Upper lobe of right lung (tissue), 1 donor: ENCODE data around the gene SCN8A. TPM values are rescaled to one million over a fixed set of nuclear protein-coding genes. Genes with fewer than 3 reads are reported as not detected.
A peak's percentile ranks its signal among the peaks of the same experiment; 100 is the strongest.
"Not testable (repeated sequence)": the region's sequence is repeated elsewhere in the genome, so short reads cannot be mapped to it uniquely, and the experiment has no call there.

Source experiments
- ATAC-seq: fragments of 200-7000 bp; cut with Tn5 transposase; one replicate; pipeline ENCODE4 v1.9.1; 2020; ENCODE audit warnings: mild to moderate bottlenecking, moderate library complexity
- DNase-seq: peaks from one replicate; pipeline ENCODE4 v3.0.0-alpha.2; 2020
- H3K27ac ChIP-seq: fragments of 200-600 bp; one replicate; pipeline ENCODE4 v1.8.0; 2022
- H3K27me3 ChIP-seq: fragments of 200-600 bp; one replicate; pipeline ENCODE4 v1.8.0; 2022; ENCODE audit warnings: mild to moderate bottlenecking
- H3K36me3 ChIP-seq: fragments of 200-600 bp; one replicate; pipeline ENCODE4 v1.8.0; 2022
- H3K4me1 ChIP-seq: fragments of 200-600 bp; one replicate; pipeline ENCODE4 v1.8.0; 2022
- H3K4me3 ChIP-seq: fragments of 200-600 bp; one replicate; pipeline ENCODE4 v1.8.0; 2022; ENCODE audit warnings: mild to moderate bottlenecking
- H3K9me3 ChIP-seq: fragments of 200-600 bp; one replicate; pipeline ENCODE4 v1.8.0; 2022
- intact Hi-C: fragments of 100-400 bp; cut with DNase I; formaldehyde crosslinking; loops from one replicate; pipeline ENCODE4 v1.11.0; 2022
- long read RNA-seq: library from polyadenylated mRNA; unstranded; transcript quantifications from one replicate; pipeline ENCODE4 v2.0.0, GENCODE V29; 2021
- total RNA-seq: library from RNA; stranded (reverse); fragmentation: NEBNext Ultra II Directional; extraction: Animal tissue kit (Norgen Biotek cat#: 25700); gene quantifications from one replicate; pipeline ENCODE4 v1.2.1, GENCODE V29; 2021
- TF ChIP-seq, protein P1 (sequence below): fragments of 200-600 bp; IDR thresholded peaks from one replicate; pipeline ENCODE4 v1.8.0; 2022; ENCODE audit warnings: antibody characterized with exemption
- donor health status: DM: no; HTN: yes; CAD: no; lungs with severe emphysema.

The SCN8A gene
- 1.1 TPM for total RNA-seq
- long read RNA-seq, partial matches to known transcripts: 0 of 2 reads
- long read RNA-seq, other reads (novel, unspliced or antisense): 2 of 2 reads

DNA sequence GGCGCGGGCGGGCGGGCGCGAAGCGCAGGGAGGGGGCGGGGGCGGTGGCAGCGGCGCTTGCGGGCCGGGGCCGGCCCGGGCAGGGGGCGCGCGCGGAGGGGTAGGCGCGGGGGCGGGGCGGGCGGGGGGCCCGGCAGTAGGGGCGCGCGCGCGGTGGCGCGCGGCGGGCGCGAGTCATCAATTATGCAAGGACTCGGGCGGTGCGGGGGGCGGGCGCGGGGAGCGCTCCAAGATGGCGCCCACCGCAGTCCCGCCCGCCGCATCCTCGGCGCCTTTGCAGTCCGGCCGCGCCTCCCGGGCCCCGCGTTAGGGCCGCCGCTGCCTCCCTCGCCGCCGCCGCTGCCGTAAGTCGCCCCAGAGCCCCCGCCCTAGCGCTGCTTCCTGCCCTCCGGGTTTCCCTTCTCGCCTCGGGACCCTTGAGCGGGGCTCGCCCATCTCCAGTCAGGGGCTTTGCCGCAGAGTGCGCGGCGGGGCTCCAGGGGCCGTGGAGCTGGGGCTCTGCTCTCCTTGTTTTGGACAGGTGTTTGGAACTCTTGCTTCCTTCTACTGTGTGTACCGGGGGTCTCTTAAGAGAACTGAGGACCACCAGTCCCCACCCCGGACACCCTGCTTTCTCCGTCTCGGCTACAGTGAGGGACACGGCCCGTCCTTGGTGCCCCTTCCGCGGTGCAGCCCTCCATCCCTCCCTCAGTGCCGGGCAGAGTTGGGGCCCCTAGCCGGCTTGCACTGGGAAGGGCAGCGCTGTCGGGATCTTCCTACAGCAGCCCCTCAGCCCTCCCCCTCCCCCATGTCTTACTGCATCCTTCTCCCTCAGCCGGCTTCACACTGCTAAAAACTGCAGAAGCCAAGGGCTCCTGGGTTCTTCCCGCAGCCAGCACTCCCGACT lies at the start of gene SCN8A:
Gene SCN8A (plus strand): TSS at position 218 of the 886 bp plus-strand sequence. CDS start 71,585 bp downstream, outside the sequence.
- peaks cover 22% of the 10 kb centered on the region for H3K27me3 ChIP-seq
- ATAC-seq: peak; percentile 43

DNA sequence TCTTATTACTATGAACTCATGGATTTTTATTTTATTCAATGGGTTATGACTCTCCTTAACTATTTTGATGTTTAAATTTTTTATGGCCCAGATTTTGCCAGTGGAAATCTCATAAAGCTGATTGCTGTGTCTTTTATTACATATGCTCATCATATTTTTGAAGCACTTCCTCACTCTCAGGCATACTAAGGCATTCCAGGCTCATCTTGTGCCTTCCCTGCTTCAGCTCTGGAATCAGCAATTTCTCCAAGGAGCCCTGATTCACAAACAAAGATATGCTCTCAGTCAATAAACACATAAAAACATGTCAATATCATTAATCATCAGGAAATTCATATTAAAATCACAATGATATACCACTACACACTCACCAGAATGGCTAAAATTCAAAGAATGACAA lies 44.9 kb upstream of the SCN8A start:
- ATAC-seq (no peak), DNase-seq (no peak)
- intact Hi-C loops: no loop called here
- no peaks in the 10 kb centered on the region for H3K4me1 ChIP-seq
- no peak overlapping the region for H3K27ac ChIP-seq
- H3K4me3 ChIP-seq: no peak overlapping the region
- H3K9me3 ChIP-seq: no peaks in the 10 kb centered on the region
- TF ChIP-seq, protein P1, sequence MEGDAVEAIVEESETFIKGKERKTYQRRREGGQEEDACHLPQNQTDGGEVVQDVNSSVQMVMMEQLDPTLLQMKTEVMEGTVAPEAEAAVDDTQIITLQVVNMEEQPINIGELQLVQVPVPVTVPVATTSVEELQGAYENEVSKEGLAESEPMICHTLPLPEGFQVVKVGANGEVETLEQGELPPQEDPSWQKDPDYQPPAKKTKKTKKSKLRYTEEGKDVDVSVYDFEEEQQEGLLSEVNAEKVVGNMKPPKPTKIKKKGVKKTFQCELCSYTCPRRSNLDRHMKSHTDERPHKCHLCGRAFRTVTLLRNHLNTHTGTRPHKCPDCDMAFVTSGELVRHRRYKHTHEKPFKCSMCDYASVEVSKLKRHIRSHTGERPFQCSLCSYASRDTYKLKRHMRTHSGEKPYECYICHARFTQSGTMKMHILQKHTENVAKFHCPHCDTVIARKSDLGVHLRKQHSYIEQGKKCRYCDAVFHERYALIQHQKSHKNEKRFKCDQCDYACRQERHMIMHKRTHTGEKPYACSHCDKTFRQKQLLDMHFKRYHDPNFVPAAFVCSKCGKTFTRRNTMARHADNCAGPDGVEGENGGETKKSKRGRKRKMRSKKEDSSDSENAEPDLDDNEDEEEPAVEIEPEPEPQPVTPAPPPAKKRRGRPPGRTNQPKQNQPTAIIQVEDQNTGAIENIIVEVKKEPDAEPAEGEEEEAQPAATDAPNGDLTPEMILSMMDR: no peak
- no peaks in the 10 kb centered on the region for H3K36me3 ChIP-seq
- H3K27me3 ChIP-seq: peaks cover 20% of the 10 kb centered on the region

More for the DNA sequence above, at the start of gene SCN8A:
- DNase-seq: peak; percentile 67
- intact Hi-C loops: no loop called here
- peaks cover 8% of the 10 kb centered on the region for H3K4me1 ChIP-seq
- no peaks in the 10 kb centered on the region for H3K9me3 ChIP-seq
- TF ChIP-seq, protein P1: no peak
- H3K4me3 ChIP-seq: peak within 1 kb of the TSS; percentile 50
- no peaks in the 10 kb centered on the region for H3K36me3 ChIP-seq
- no peak within 1 kb of the TSS for H3K27ac ChIP-seq

DNA sequence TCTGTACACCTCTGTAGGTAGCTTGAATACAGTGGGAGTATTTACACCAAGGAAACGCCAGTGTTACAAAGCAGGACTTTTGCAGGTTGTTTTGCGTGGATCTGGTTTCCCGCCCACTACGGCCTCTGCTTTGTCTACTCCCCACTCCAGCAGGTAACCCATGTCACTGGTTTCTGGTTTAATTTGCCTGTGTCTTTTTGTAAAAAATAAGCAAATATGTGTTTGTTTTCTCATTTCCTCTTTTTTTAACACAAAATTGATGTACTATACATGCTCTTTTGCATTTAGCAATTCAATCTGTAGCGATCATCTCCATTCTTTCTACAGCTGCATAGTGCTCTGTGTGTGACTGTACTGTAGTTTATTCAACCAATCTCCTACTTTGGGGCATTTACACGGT lies 43.4 kb upstream of the SCN8A start:
- ATAC-seq: no peak
- H3K27me3 ChIP-seq: peaks cover 20% of the 10 kb centered on the region
- no peaks in the 10 kb centered on the region for H3K4me1 ChIP-seq
- no peak overlapping the region for H3K4me3 ChIP-seq
- TF ChIP-seq, protein P1: no peak
- intact Hi-C loops: no loop called here
- no peak overlapping the region for H3K27ac ChIP-seq
- H3K36me3 ChIP-seq: no peaks in the 10 kb centered on the region
- DNase-seq: no peak
- H3K9me3 ChIP-seq: no peaks in the 10 kb centered on the region

DNA sequence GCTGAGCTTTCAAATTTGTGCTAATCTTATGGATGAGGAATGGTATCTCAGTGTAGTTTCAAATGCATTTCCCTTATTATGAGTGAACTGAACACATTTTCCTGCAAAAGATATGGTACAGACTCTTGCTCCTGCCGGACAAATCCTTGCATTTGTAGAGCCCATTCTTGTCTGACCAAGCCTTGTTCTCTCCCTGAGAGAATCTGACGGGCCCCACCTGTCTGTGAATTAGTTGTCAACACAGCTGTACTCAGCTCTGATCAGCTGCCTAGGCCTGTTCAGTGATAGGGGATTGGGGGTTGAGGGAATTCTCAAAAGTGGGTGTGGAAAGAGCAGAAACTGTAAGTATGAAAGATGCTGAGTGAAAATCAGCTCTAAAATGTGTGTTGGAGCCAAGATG lies 42.8 kb upstream of the SCN8A start:
- Histone ChIP-seq H3K4me3 (no peak overlapping the region), H3K27me3 (peaks cover 20% of the 10 kb centered on the region), H3K27ac (no peak overlapping the region), H3K4me1 (no peaks in the 10 kb centered on the region), H3K36me3 (no peaks in the 10 kb centered on the region), H3K9me3 (no peaks in the 10 kb centered on the region)
- TF ChIP-seq, protein P1: no peak
- ATAC-seq: no peak
- intact Hi-C loops: no loop called here
- no peak for DNase-seq

DNA sequence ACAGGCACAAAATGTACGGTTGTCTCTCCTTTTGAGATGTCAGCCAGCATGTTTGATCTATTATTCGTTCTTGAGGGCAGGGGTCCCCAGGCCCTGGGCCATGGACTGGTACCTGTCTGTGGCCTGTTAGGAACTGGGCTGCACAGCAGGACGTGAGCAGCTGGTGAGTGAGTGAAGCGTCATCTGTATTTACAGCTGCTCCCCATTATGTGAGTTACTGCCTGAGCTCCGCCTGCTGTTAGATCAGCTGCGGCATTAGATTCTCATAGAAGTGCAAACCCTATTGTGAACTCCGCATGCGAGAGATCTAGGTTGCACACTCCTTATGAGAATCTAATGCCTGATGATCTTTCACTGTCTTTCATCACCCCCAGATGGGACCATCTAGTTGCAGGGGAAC lies 41.4 kb upstream of the SCN8A start:
- Histone ChIP-seq H3K4me1 (no peaks in the 10 kb centered on the region), H3K4me3 (no peak overlapping the region), H3K27ac (no peak overlapping the region), H3K27me3 (peaks cover 13% of the 10 kb centered on the region), H3K36me3 (no peaks in the 10 kb centered on the region), H3K9me3 (no peaks in the 10 kb centered on the region)
- TF ChIP-seq, protein P1: no peak
- ATAC-seq: no peak
- no peak for DNase-seq
- intact Hi-C loops: no loop called here

DNA sequence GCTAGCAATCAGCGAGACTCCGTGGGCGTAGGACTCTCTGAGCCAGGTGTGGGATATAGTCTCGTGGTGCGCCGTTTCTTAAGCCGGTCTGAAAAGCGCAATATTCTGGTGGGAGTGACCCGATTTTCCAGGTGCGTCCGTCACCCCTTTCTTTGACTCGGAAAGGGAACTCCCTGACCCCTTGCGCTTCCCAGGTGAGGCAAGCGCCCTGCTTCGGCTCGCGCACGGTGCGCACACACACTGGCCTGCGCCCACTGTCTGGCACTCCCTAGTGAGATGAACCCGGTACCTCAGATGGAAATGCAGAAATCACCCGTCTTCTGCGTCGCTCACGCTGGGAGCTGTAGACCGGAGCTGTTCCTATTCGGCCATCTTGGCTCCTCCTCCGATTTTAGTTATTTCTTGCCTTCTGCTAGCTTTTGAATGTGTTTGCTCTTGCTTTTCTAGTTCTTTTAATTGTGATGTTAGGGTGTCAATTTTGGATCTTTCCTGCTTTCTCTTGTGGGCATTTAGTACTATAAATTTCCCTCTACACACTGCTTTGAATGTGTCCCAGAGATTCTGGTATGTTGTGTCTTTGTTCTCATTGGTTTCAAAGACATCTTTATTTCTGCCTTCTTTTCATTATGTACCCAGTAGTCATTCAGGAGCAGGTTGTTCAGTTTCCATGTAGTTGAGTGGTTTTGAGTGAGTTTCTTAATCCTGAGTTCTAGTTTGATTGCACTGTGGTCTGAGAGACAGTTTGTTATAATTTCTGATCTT lies 22.6 kb upstream of the SCN8A start:
- H3K4me1 ChIP-seq, H3K27ac ChIP-seq, ATAC-seq, H3K27me3 ChIP-seq, H3K36me3 ChIP-seq, H3K9me3 ChIP-seq, intact Hi-C loops, H3K4me3 ChIP-seq, DNase-seq: not testable (repeated sequence)
